ENCODE results near the gene SPEG. TPM values are rescaled to one million over a fixed set of nuclear protein-coding genes. Genes with fewer than 3 reads are reported as not detected.

The SPEG gene
- polyA plus RNA-seq, 3 donors, result not detected

GRCh38 chr2:219486380-219486959 is 51.8 kb downstream of the SPEG start:
- TF ChIP-seq CTCF (IDR thresholded peaks at IDR 0.05), result no peak
- Histone ChIP-seq H4K20me1 (ENCODE audit: insufficient read depth, low read length) (no peaks in the 10 kb centered on the region), H3K79me2 (ENCODE audit: insufficient read depth, low read length) (no peaks in the 10 kb centered on the region), H3K27ac (ENCODE audit: low read depth in 1 of 2, low read length in 2 of 2) (no peak overlapping the region), H3K9me3 (replicated peaks in 1 of 2; ENCODE audit: control insufficient read depth in 1 of 2, insufficient read depth in 1 of 2, low read length in 2 of 2) (peaks cover 0 to 10% of the 10 kb centered on the region in 2 donors), H3K4me3 (replicated peaks in 1 of 3; ENCODE audit: low read depth in 2 of 3, low read length in 3 of 3) (no peak overlapping the region), H3K9ac (ENCODE audit: insufficient read depth, low read length, poor library complexity, severe bottlenecking) (no peak overlapping the region), H3K4me1 (ENCODE audit: control insufficient read depth in 1 of 2, insufficient read depth in 2 of 2, low read length in 2 of 2) (no peaks in the 10 kb centered on the region), H3K36me3 (replicated peaks in 1 of 2; ENCODE audit: control insufficient read depth in 1 of 2, insufficient read depth in 2 of 2, low read length in 2 of 2) (no peaks in the 10 kb centered on the region), H3K27me3 (ENCODE audit: control insufficient read depth in 2 of 2, insufficient read depth in 2 of 2, low read length in 2 of 2) (peaks cover 21 to 50% of the 10 kb centered on the region in 2 donors), H2AFZ (ENCODE audit: insufficient read depth, low read depth, low read length, poor library complexity, severe bottlenecking) (no peak overlapping the region), H3K4me2 (replicated peaks; ENCODE audit: extremely low read depth, low read length, poor library complexity, severe bottlenecking) (no peak overlapping the region)
- H3K27me3 Mint-ChIP-seq (ENCODE audit: low read depth in 3 of 3), result peaks cover 45 to 77% (median 55%) of the 10 kb centered on the region in 3 donors
- H3K4me1 Mint-ChIP-seq, result peaks cover 2% of the 10 kb centered on the region
- H3K9me3 Mint-ChIP-seq, result peaks cover 0 to 9% (median 2%) of the 10 kb centered on the region in 7 donors
- intact Hi-C loops (cut with micrococcal nuclease), result no loop called here
- no peak overlapping the region for H3K4me3 Mint-ChIP-seq
- H3K27ac Mint-ChIP-seq, result no peak overlapping the region
- no peaks in the 10 kb centered on the region for H3K36me3 Mint-ChIP-seq
- WGBS (ENCODE audit: insufficient coverage), result 61% methylated on average over 4 of the region's 8 CpGs
- no peak for DNase-seq

GRCh38 chr2:219488149-219488843 is 53.7 kb downstream of the SPEG start:
- no peak overlapping the region for H3K27ac Mint-ChIP-seq
- no peaks in the 10 kb centered on the region for H3K36me3 Mint-ChIP-seq
- Histone ChIP-seq H3K36me3 (replicated peaks in 1 of 2; ENCODE audit: control insufficient read depth in 1 of 2, insufficient read depth in 2 of 2, low read length in 2 of 2) (no peaks in the 10 kb centered on the region), H3K4me1 (ENCODE audit: control insufficient read depth in 1 of 2, insufficient read depth in 2 of 2, low read length in 2 of 2) (no peaks in the 10 kb centered on the region), H3K9ac (ENCODE audit: insufficient read depth, low read length, poor library complexity, severe bottlenecking) (no peak overlapping the region), H2AFZ (ENCODE audit: insufficient read depth, low read depth, low read length, poor library complexity, severe bottlenecking) (no peak overlapping the region), H3K4me2 (replicated peaks; ENCODE audit: extremely low read depth, low read length, poor library complexity, severe bottlenecking) (no peak overlapping the region), H3K9me3 (replicated peaks in 1 of 2; ENCODE audit: control insufficient read depth in 1 of 2, insufficient read depth in 1 of 2, low read length in 2 of 2) (peaks cover 0 to 10% of the 10 kb centered on the region in 2 donors), H3K79me2 (ENCODE audit: insufficient read depth, low read length) (no peaks in the 10 kb centered on the region), H3K27me3 (ENCODE audit: control insufficient read depth in 2 of 2, insufficient read depth in 2 of 2, low read length in 2 of 2) (peaks cover 18 to 42% of the 10 kb centered on the region in 2 donors), H3K27ac (ENCODE audit: low read depth in 1 of 2, low read length in 2 of 2) (no peak overlapping the region), H3K4me3 (replicated peaks in 1 of 3; ENCODE audit: low read depth in 2 of 3, low read length in 3 of 3) (no peak overlapping the region), H4K20me1 (ENCODE audit: insufficient read depth, low read length) (no peaks in the 10 kb centered on the region)
- DNase-seq, result no peak
- no peak for TF ChIP-seq CTCF (IDR thresholded peaks at IDR 0.05)
- 91% methylated on average over 12 of the region's 17 CpGs for WGBS (ENCODE audit: insufficient coverage)
- intact Hi-C loops (cut with micrococcal nuclease), result no loop called here
- H3K4me3 Mint-ChIP-seq, result no peak overlapping the region
- peaks cover 2% of the 10 kb centered on the region for H3K4me1 Mint-ChIP-seq
- H3K9me3 Mint-ChIP-seq, result peaks cover 0 to 9% (median 0%) of the 10 kb centered on the region in 7 donors
- H3K27me3 Mint-ChIP-seq (ENCODE audit: low read depth in 3 of 3), result peaks cover 40 to 75% (median 51%) of the 10 kb centered on the region in 3 donors
